NCI-H526 treated with DMSO at 0.1 percent for 48 hours (cell line): ENCODE measurements around the gene SAMM50.
"Not testable (repeated sequence)": the region's sequence is repeated elsewhere in the genome, so short reads cannot be mapped to it uniquely, and the experiment has no call there.

ENCODE experiments used
- DNase-seq: peaks from one replicate; lab custom pipeline; 2025; lab: John Stamatoyannopoulos, UW

Gene SAMM50

GRCh38 chr22:44000123-44000522 is 44.9 kb downstream of the SAMM50 start:
- DNase-seq = no peak

GRCh38 chr22:44001521-44001920 is 46.3 kb downstream of the SAMM50 start:
- no peak for DNase-seq

GRCh38 chr22:44002324-44002723 is 47.1 kb downstream of the SAMM50 start:
- no peak for DNase-seq

- DNase-seq = no peak
These were observed 47.8 kb downstream of the SAMM50 start for GRCh38 chr22:44002997-44003396.

GRCh38 chr22:44003405-44004103 is 48.3 kb downstream of the SAMM50 start:
- no peak for DNase-seq

GRCh38 chr22:44004104-44004460 is 48.8 kb downstream of the SAMM50 start:
- no peak for DNase-seq

GRCh38 chr22:44005524-44005923 is 50.3 kb downstream of the SAMM50 start:
- no peak for DNase-seq

GRCh38 chr22:44012162-44012561 is 56.9 kb downstream of the SAMM50 start:
- DNase-seq = no peak

- DNase-seq = no peak
These were observed 57.3 kb downstream of the SAMM50 start for GRCh38 chr22:44012591-44012990.

- DNase-seq = peak; percentile 22
These were observed 59.0 kb downstream of the SAMM50 start for GRCh38 chr22:44014241-44014640.

- not testable (repeated sequence) for DNase-seq
These were observed 61.3 kb downstream of the SAMM50 start for GRCh38 chr22:44016586-44016985.

GRCh38 chr22:44018594-44018993 is 63.4 kb downstream of the SAMM50 start:
- DNase-seq = no peak

- no peak for DNase-seq
These were observed 64.2 kb downstream of the SAMM50 start for GRCh38 chr22:44019416-44019815.

- no peak for DNase-seq
These were observed 64.6 kb downstream of the SAMM50 start for GRCh38 chr22:44019846-44020245.

GRCh38 chr22:44020981-44021380 is 65.7 kb downstream of the SAMM50 start:
- no peak for DNase-seq

- no peak for DNase-seq
These were observed 68.4 kb downstream of the SAMM50 start for GRCh38 chr22:44023404-44024287.

- DNase-seq = no peak
These were observed 69.2 kb downstream of the SAMM50 start, which contains the start of gene PARVB for GRCh38 chr22:44024288-44024921. TSS of gene PARVB (plus strand) at chr22:44024302. CDS start at chr22:44024340, 38 bp downstream.

- no peak for DNase-seq
These were observed 70.2 kb downstream of the SAMM50 start for GRCh38 chr22:44025171-44026065.

GRCh38 chr22:44026066-44026629 is 70.9 kb downstream of the SAMM50 start:
- DNase-seq = no peak

- DNase-seq = no peak
These were observed 71.6 kb downstream of the SAMM50 start for GRCh38 chr22:44026630-44027511.
